ENCODE data around the gene KLHL6.
"Not testable (repeated sequence)": the region's sequence is repeated elsewhere in the genome, so short reads cannot be mapped to it uniquely, and the experiment has no call there.

The KLHL6 gene

DNA sequence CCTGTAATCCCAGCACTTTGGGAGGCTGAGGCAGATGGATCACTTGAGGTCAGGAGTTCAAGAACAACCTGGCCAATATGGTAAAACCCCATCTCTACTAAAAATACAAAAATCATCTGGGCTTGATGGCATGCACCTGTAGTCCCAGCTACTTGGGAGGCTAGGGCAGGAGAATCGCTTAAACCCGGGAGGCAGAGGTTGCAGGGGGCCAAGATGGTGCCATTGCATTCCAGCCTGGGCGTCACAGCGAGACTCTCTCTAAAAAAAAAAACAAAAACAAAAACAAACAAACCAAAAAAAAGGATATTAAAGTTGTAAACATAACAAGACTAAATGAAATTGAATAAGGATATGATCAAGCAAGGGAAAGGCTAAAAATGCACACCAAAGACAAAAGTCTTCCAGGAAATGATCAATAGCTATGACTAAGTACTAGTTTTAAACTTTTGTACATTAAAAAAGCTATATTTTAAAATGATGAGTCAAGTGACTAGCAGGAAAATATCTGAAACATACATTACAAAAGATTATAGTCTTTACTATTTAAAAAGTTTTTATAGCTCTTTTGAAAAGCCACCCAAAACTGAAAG is 28.6 kb downstream of the KLHL6 start:
- TF ChIP-seq, protein P1, sequence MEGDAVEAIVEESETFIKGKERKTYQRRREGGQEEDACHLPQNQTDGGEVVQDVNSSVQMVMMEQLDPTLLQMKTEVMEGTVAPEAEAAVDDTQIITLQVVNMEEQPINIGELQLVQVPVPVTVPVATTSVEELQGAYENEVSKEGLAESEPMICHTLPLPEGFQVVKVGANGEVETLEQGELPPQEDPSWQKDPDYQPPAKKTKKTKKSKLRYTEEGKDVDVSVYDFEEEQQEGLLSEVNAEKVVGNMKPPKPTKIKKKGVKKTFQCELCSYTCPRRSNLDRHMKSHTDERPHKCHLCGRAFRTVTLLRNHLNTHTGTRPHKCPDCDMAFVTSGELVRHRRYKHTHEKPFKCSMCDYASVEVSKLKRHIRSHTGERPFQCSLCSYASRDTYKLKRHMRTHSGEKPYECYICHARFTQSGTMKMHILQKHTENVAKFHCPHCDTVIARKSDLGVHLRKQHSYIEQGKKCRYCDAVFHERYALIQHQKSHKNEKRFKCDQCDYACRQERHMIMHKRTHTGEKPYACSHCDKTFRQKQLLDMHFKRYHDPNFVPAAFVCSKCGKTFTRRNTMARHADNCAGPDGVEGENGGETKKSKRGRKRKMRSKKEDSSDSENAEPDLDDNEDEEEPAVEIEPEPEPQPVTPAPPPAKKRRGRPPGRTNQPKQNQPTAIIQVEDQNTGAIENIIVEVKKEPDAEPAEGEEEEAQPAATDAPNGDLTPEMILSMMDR (conservative IDR thresholded peaks at IDR 0.05; ENCODE audit: low read depth, low read length) = no peak
- no peak for DNase-seq (ENCODE audit: low read depth)
- H3K4me3 ChIP-seq (ENCODE audit: low read depth, low read length) = no peak overlapping the region

DNA sequence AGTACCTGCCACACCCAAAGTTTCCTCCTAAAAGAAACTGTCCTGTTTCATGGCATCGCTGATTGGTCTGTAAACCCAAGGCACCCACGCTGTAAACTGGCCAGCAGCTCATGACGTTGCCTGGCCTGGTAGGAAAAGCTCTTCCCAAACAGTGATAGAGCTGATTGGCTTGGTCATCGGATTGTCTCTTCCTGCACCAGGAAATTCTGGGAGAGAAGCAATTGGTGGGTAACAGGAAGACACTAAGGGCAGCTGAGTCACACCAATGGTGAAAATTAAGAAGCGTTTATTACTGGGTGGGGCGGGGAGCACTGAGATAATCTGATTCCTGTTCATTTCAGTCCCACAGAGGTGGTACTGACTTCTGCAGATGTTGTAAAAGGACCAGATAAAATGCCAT is 31.0 kb downstream of the KLHL6 start:
- no peak for DNase-seq (ENCODE audit: low read depth)
- TF ChIP-seq, protein P1 (conservative IDR thresholded peaks at IDR 0.05; ENCODE audit: low read depth, low read length) = no peak
- no peak overlapping the region for H3K4me3 ChIP-seq (ENCODE audit: low read depth, low read length)

DNA sequence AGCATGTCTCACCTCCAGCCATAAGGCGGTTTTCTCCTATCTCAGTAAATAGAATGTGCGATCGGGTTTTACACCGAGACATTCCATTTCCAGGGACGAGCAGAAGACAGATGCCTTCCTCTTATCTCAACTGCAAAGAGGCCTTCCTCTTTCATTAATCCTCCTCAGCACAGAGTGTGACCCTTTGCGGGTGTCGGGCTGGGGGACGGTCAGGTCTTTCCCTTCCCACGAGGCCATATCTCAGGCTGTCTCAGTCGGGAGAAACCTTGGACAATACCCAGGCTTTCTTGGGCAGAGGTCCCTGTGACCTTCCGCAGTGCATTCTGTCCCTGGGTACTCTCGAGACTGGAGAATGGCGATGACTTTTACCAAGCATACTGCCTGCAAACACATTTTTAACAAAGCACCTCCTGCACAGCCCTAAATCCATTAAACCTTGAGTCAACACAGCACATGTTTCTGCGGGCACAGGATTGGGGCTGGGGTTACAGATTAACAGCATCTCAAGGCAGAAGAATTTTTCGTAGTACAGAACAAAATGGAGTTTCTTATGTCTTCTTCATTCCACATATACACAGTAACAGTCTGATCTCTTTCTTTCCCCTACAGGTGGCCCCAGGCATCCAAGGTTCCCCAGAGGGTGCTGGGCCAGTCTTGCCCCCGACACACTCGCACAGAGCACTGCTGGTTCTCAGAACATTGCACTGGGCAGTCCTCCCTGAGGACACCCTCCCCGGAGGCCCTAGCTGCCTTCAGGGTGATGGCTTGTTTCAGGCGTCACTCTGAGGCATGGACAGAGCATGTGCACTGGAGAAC is 34.6 kb downstream of the KLHL6 start:
- not testable (repeated sequence) for DNase-seq (ENCODE audit: low read depth)

DNA sequence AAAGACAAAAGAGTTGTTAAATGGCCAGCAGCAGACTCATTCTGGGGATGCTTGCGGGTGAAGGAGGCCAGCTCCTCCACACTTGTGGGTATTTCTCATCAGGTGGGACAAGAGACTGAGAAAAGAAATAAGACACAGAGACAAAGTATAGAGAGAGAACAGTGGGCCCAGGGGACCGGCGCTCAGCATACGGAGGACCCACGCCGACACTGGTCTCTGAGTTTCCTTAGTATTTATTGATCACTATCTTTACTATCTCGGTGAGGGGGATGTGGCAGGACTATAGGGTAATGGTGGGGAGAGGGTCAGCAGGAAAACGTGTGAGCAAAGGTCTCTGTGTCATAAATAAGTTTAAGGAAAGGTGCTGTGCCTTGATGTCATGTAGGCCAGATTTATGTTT is 35.2 kb downstream of the KLHL6 start:
- not testable (repeated sequence) for H3K4me3 ChIP-seq (ENCODE audit: low read depth, low read length)

More for the DNA sequence above, 34.6 kb downstream of the KLHL6 start:
- not testable (repeated sequence) for H3K4me3 ChIP-seq (ENCODE audit: low read depth, low read length)

DNA sequence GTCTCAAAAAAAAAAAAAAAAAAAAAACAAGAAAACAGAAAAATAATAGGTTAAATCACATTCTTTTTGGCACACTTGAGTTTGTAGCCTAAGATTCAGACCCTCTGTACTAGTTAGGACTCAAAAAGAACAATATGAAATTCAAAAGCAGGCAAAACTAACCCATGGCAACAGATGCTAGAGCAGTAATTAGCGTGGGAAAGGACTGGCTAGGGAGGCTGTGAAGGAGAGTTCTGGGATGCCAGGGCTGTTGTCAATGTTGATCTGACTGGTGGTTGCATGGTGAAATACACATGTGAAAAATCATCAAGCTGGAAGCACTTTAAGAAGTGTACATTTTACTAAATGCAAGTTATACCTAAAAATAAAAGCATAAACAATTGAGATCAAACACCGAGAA is 35.6 kb downstream of the KLHL6 start:
- no peak for DNase-seq (ENCODE audit: low read depth)
- H3K4me3 ChIP-seq (ENCODE audit: low read depth, low read length) = no peak overlapping the region
- TF ChIP-seq, protein P1 (conservative IDR thresholded peaks at IDR 0.05; ENCODE audit: low read depth, low read length) = no peak

More for the DNA sequence above, 35.2 kb downstream of the KLHL6 start:
- DNase-seq (ENCODE audit: low read depth) = not testable (repeated sequence)

DNA sequence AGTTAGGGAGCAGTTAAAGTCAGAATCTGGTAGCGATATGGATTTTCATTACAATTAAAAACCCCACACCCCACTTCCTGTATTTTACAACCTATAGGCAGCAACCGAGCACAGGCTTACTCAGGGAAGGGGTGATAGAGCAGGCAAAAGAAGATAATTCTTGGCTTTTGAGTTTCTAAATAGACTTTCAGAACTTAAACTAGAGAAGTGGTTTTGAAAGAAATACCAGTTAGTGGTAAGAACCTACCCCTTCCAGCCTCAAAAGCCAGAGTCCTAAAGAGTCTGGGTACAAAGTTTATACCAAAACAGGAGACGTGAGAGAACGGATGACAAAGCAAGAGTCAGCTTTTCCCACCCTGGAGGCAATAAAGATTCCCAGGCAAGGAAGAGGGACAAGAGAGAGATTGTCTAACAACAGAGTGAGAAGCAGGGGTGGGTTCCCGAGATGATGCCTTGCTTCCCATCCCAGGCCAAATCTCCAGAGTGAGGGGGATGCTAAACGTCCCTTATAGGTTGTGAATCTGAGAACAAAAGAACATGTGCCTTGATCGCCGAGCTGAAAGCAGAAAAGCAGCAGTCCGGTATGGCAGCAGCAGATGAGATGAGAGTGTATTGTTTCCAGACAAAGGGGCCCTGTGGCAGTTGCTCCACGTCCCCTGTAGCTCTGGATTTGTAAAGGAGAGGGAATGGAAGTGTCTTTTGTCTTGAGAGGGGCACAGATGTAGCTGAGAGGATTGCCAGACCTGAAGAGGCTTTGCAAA is 36.8 kb downstream of the KLHL6 start:
- no peak for DNase-seq (ENCODE audit: low read depth)
- TF ChIP-seq, protein P1 (conservative IDR thresholded peaks at IDR 0.05; ENCODE audit: low read depth, low read length) = no peak
- no peak overlapping the region for H3K4me3 ChIP-seq (ENCODE audit: low read depth, low read length)

DNA sequence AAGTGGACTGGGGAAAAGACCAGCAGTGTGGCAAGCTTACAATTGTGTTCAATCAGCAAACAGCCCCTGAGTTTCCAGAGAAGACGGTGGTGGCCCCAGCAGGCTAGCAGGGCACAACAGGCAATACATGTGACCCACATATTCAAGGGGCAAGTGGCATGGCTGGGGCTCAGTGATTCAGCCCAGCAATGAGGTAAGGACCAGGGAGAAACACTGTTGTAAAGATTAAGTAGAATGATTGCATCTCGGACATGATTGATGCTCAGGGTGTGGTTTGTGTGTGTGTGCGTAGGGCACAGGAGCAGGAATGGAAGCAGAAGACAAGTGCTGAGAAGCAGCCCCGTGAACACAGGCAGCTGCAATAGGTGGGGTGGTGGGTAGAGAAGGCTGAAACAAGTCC is 37.9 kb downstream of the KLHL6 start:
- no peak for DNase-seq (ENCODE audit: low read depth)
- TF ChIP-seq, protein P1 (conservative IDR thresholded peaks at IDR 0.05; ENCODE audit: low read depth, low read length) = no peak

More for the DNA sequence above, 37.9 kb downstream of the KLHL6 start:
- no peak overlapping the region for H3K4me3 ChIP-seq (ENCODE audit: low read depth, low read length)

Measured in choroid plexus epithelial cell (primary cell).